Pulmonary artery endothelial cell (primary cell): ENCODE data around the gene DEPDC5. TPM values are rescaled to one million over a fixed set of nuclear protein-coding genes. Genes with fewer than 3 reads are reported as not detected.

Experiments used
- DNase-seq: peaks from one replicate; pipeline ENCODE4 v3.0.0-alpha.2; 2011; ENCODE audit warnings: low read depth, low spot score
- total RNA-seq: library from RNA; depleted of rRNA; stranded (reverse); fragments of >200 nt; gene quantifications from 2 replicates; pipeline ENCODE4 v1.2.3, GENCODE V29; 2014

The DEPDC5 gene
- total RNA-seq, 1 donor from 2014 or later, result 10.5 TPM

GRCh38 chr22:31850135-31850534, 96.3 kb downstream of the DEPDC5 start:
- DNase-seq, result no peak

DNA sequence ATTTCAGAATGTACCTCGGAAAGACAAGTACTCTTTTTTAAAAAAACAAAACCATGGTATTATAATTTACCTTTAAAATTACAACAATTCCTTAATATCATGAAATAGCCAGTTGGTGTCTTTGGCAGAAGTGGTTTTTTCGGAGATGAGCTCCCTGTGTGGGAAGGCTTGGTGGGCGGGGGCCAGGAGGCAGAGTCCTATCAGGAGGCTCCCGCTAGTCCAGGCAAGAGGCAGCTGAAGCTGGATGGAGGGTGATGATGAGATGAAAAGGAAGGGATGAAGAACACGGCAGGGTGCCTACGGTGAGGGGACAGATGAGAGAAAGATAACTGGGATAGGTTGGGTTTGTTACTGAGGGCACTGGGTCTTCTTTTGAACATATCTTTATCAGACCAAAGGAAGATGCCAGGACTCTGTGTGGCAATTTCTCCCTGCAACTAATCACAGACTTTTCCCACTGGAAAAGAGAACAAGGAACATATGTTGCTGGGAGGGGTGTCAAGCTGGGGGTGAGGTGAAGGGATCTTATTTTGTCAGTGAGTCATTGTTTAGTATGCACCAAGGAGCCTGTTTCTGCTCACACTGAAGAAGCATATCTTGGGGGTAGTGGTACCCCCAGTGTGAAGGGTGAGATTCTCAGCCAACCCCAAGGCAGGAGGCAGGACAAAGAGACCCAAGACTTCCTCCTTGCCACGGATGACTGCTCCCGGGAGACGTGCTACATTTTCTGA, 99.0 kb downstream of the DEPDC5 start:
- DNase-seq, result no peak

- DNase-seq, result no peak
These were observed 100.1 kb downstream of the DEPDC5 start for GRCh38 chr22:31853736-31854495.

DNA sequence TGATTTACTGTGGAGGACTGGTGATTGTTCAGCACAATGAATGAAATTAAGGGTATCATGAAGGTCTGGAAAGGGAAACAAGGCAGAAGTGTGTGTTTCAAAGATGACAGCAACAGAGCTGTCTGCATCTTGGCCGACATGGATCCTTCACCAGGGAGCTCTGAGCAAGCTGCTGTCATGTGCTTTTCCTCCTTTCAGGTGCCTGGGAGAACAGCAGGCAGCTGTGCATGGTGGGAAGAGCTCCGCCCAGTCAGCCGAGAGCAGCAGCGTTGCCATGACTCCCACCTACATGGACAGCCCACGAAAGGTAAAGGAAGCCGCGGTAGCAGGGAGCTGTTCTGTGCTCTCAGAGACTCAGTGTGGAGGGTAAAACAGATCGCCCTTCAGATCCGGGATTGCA, 103.4 kb downstream of the DEPDC5 start:
- DNase-seq, result no peak

GRCh38 chr22:31861226-31861840, 107.5 kb downstream of the DEPDC5 start:
- no peak for DNase-seq

- DNase-seq, result no peak
These were observed 113.1 kb downstream of the DEPDC5 start for GRCh38 chr22:31866918-31867317.

GRCh38 chr22:31867386-31868153, 113.8 kb downstream of the DEPDC5 start:
- DNase-seq, result no peak

- no peak for DNase-seq
These were observed 115.9 kb downstream of the DEPDC5 start for GRCh38 chr22:31869739-31870138.

DNA sequence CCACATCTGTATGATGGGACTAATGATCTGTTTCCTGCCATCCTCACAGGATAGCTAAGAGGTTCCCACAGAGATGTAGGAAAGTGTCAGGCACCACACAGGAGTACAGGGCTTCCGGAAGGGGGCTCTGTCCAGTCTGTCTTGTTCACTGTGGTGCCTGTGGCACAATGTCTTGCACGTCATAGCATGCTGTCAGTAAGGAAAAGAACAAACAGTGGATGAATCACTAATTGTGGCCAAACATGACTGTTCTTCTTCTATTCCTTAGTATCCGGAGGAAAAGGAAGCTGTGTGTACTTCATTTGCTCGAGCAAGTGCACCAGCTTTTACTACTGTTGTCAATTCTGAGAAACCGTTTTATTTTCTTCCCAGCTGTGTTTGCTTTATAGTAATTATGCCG, 117.1 kb downstream of the DEPDC5 start:
- peak; percentile 62 for DNase-seq

- DNase-seq, result no peak
These were observed 117.7 kb downstream of the DEPDC5 start for GRCh38 chr22:31871480-31871879.

DNA sequence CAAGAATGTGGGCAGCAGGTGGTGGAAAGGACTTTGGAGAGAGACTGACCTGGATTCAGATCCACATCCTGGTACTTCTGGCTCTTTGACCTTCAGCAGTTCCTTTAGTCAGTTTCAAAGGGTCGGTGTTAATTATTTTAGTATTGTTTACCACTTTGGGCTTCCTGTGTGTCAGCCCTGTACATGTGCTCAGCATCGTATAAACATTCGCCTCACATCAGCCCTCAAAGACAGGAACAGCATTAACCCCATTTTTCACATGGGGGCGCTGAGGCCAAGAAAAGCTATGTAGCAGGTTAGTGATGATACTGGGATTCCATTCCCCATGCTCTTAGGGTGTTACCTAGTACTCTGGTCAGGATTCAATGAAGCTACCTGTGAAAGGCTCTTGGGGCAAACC, 118.4 kb downstream of the DEPDC5 start:
- DNase-seq, result no peak

GRCh38 chr22:31874821-31875220, 121.0 kb downstream of the DEPDC5 start:
- DNase-seq, result no peak

- no peak for DNase-seq
These were observed 122.5 kb downstream of the DEPDC5 start for GRCh38 chr22:31876156-31876920.

DNA sequence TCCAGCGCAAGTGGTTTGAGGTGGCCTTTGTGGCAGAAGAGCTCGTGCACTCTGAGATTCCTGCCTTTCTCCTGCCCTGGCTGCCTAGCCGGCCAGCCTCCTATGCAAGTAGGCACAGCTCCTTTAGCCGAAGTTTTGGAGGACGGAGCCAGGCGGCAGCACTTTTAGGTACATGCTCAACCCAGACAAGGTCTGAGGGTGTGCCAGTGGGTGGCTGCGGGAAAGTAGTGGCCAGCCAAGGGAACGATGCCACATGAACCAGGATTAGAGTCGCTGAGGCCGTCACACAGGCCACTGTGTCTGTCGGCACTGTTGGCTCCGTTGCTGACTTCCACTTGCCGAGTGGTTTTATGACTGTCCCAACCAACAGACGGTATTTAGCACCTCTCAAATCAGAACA, 125.8 kb downstream of the DEPDC5 start:
- DNase-seq, result no peak

- no peak for DNase-seq
These were observed 127.4 kb downstream of the DEPDC5 start for GRCh38 chr22:31881200-31881599.

GRCh38 chr22:31881865-31882264, 128.0 kb downstream of the DEPDC5 start:
- no peak for DNase-seq

GRCh38 chr22:31882971-31883370, 129.2 kb downstream of the DEPDC5 start:
- DNase-seq, result no peak

DNA sequence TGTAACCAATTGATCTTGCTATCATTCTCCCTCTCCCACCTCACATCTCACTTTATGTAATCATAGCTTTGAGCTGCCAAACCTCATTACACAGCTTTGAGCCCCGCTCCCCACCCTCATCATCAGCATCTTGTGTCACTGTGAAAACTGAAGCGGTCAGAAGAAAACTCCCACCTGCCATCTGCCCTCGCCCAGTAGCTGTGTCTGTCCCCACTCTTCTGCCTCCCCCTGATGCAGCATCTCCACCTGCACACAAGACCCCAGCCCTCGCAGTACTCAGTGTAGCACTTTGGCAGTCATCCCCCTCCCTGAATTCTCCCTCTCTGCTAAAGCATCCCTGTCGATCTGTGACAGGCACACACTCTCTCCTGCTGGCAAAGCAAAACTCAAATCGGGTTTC, 130.2 kb downstream of the DEPDC5 start:
- DNase-seq, result no peak

DNA sequence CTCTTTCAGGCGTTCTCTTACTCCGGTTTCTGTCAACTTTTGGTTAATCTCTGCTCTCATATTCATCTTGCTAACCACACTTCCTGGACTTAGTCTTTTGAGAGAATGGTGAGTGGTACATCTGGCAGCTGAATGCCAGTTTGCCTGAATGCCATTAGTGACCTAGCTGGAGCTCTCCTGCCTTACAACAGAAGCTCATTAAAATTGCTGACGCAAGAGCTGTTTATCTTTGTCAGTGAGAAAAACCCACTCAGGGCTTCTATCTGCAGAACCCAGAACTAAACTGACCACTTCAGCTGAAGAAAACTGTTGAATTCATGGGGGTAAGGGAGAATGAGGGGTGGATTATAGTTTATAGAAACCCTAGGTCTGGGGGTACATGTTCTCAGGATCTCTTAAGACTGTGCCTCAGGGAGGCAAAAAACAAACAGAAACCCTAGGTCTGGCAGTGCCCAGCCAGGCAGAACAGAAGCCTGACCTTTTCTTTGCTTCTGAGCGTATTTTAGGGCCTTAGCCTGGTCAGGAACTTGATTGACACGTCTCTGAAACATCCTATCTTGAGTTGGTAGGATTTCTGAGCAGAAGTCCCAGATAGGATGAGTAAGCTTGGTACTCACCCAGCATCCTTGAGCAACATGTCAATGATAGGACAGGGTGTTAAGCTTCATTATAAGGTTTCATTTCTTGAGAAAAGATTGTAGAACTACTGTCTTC, 137.7 kb downstream of the DEPDC5 start:
- no peak for DNase-seq

- no peak for DNase-seq
These were observed 138.2 kb downstream of the DEPDC5 start for GRCh38 chr22:31892080-31892433.
